GM21619 (cell line): ENCODE data around the gene PDE4D.
"Not testable (repeated sequence)": the region's sequence is repeated elsewhere in the genome, so short reads cannot be mapped to it uniquely, and the experiment has no call there.

Experiments
- ATAC-seq: cut with Tn5 transposase; IDR thresholded peaks from one replicate; pipeline ENCODE4 v1.9.1; 2021; ENCODE audit not compliant: unreplicated experiment

The PDE4D gene

DNA sequence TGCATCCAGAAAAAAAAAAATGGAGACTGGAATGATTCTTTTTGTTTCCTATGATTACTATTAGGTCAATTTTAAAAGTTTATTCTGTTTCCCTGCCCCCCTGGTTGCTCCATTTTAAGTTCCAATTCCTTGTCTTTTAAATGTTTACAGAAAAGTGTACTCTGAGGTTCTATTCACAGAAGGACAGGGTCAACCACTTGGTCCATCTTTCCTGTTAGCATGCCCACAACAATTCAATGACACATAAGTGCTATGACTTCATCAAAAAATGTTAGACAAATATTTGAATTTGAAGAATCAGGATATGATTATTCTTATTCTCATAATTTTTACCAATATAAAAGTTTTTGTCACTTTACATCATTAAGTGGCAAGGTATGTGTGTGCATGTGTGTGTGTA, 123.7 kb downstream of the PDE4D start:
- no peak for ATAC-seq

DNA sequence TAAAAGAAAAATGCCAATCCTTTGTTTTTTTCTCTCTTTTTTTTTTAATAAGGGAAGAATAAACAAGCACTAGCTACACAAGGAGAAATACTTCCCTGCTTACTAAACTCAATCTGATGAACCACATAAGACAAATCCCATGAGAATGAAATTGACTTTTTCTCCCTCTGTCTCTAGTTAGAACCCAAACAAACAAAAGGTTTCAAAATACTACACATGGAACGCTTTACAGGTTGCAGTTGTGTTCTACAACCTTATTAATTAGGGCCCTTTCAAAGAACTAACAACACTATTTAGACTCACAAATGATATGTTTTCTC, 124.5 kb downstream of the PDE4D start:
- no peak for ATAC-seq

DNA sequence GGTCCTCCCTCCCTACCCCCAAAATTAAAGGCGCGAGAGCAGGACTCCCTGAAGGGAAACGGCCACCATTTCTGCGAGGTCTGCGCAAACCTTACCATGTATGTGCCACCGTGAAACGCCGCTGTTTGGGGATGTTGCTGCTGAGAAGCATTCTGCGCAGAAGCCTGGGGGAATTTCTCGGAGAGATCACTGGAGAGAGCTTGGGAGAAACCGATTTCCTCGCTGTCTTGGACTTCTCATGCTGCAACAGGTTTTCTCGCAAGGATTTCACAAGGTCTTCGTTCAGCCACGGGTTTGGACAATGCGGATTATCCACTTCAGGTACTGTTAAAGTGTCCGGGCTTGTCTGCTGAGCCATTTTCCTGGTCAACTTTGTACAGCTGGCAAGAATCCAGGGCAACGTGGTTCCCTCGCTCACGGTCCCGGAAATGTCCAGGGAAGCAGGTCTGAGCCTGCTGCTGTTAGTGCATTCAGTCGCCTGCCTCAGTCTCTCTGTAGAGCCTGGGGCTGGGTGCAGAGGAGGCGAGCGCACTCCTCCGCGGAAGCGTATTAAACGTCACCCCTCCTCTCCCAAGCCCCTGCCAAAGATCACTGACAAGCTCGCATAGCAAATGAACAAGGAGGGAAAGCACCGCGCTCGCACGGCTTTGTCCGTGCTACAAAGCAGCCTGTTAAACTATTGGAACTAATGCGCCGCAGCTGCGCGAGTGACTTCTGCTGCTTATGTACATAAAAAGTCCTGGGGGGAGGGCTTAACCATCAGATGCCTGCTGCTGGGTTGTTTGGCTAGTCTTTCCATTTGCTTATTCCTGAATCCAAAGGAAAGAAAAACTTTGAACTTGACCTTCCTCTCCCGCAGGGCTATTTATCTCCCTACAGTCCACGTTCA, 125.1 kb downstream of the PDE4D start:
- ATAC-seq = no peak

DNA sequence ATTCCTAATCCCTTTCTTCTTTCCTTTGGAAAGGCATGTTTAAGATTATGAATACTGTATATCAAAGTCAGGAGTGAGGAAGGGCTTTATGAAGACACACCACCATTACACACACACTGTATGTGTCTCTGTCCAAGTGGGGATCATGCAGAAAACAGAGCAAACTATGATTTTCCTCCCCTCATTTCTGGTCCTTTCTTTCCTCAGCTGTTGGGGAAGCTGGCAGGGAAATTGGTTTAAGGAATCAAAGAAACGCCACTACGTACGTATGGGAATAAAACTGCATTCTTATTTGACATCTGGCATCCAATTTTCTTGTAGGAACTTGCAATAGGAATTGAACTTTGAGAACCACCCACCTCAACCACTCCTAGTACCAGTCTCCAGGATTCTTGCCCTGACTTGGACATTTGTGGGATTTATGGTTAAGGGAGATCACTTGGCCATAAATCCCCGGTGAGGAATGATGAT, 125.8 kb downstream of the PDE4D start:
- ATAC-seq = no peak

DNA sequence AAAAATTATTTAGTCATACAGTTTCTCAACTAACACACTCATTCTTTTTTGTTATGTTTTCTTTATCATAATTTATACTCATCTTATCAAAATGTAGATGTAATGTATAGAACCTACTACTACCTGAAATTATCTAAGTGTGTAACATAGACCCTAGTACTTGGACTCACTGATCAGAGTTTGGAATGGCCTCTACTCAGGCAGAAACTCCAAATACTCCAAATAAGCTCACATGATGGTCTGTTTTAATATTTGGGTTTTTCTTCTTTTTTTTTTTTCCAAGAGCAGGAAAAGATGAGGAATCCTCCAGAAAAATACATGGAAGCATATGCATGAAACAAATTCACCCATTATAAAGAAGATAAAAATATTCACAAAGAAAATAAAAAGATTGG, 126.3 kb downstream of the PDE4D start:
- no peak for ATAC-seq

DNA sequence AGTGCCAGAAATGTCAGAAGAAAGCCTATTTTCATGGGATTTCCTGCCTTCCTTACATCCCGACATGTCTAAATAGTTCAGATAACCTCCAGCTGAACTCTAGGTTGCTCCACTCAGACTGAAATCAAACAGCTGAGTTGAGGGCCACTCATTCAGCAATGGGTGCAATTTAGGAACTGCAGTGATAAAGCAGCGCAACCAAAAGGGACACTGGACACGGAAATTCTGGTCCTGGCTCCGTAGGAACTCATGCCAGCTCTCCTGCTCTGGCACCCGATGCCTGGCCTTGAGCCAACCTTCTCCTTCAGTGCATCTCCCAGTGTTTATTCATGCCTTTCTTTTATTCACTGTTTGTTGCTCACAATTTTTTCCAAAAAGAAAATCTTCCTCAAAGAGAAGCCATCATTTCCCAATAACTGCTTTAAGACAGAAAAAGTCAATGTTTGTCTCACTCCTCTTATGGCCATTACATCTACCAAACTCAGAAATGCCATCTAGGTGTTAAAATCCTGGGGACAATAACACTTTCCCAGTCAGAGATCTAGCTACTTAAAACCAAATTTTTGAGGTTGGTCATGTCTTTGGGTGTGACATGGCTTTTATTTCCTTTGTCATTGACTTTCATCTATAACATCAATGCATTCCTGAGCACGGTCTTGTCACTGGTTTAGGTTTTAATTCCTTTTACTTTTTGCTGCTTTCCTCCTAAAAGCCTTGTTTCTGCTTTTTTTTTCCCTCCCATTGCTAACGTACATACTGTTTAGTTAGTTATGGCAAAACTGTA, 126.9 kb downstream of the PDE4D start:
- ATAC-seq = no peak

DNA sequence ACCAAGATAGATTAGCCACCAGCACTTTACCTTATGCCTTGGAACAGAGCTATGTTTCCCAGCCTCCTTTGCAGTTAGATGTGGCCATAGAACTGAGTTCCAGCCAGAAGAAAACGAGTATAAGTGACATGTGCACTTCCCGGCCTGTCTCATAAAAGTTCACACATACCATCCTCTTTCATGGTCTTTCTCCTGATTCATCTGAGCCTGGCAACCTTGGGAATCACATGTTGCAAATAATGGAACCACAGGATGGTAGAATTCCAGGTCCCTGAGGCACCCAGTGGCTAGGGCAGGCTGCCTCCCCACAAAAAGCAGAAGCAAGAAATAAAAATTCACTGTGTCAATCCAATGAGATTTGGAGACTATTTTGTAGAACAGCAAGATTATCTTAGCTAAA, 128.1 kb downstream of the PDE4D start:
- no peak for ATAC-seq

DNA sequence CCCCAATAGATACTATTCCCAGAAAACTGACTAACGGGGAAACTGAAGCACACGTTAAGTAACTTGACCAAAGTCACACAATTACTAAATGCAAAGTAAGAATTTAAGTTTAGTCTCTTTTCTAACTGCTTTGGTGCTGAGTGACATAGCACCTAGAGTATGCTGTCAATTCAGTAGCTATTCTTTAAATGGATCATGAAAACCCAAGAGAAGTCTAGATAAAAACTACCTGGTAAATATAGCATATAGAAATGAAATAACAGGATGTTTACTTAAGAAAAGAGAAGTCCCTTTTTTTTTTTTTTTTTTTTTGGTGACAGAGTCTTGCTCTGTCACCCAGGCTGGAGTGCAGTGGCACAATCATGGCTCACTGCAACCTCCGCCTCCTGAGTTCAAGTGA, 129.2 kb downstream of the PDE4D start:
- ATAC-seq = no peak

DNA sequence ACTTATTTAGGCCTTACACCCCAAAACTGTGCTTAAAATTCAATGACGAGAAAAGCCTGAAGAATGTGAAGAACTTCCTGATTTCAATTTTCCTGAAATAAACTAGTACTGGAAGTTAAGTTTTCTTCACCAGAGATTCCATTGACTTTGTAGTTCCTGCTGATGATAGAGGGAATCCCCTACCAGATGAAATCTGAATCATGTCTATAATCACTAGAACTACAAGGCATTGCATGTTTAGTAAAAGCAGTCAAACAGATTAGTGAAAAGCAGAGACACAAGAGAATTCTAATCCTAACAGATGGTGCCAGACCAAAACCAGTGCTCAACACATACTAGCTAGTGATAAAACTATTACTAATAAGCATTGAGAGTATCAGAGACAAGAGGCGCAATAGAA, 130.0 kb downstream of the PDE4D start:
- no peak for ATAC-seq

DNA sequence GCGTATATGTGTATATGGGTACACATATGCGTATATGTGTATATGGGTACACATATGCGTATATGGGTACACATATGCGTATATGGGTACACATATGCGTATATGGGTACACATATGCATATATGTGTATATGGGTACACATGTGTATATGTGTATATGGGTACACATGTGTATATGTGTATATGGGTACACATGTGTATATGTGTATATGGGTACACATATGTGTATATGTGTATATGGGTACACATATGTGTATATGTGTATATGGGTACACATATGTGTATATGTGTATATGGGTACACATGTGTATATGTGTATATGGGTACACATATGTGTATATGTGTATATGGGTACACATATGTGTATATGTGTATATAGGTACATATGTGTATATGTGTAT, 131.3 kb downstream of the PDE4D start:
- ATAC-seq = not testable (repeated sequence)

DNA sequence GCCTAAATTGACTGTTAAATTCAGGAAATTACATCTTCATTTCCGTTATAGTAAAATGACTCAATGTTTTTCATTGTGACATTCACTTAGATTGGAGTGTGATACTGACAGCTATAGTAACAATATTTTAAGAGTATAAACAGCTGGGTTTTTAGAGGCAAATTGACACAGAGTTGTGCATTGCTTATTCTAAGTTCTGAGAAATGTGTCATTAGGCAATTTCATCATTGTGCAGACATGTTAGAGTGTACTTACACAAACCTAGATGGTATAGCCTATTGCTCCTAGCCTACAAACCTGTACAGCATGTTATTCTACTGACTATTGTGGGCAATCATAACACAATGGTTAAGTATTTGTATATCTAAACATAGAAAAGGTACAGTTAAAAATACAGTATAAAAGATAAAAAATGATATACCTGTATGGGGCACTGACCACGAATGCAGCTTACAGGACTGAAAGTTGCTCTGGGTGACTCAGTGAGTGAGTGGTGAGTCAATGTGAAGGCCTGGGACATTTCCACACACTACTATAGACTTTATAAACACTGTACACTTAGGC, 132.7 kb downstream of the PDE4D start:
- no peak for ATAC-seq

DNA sequence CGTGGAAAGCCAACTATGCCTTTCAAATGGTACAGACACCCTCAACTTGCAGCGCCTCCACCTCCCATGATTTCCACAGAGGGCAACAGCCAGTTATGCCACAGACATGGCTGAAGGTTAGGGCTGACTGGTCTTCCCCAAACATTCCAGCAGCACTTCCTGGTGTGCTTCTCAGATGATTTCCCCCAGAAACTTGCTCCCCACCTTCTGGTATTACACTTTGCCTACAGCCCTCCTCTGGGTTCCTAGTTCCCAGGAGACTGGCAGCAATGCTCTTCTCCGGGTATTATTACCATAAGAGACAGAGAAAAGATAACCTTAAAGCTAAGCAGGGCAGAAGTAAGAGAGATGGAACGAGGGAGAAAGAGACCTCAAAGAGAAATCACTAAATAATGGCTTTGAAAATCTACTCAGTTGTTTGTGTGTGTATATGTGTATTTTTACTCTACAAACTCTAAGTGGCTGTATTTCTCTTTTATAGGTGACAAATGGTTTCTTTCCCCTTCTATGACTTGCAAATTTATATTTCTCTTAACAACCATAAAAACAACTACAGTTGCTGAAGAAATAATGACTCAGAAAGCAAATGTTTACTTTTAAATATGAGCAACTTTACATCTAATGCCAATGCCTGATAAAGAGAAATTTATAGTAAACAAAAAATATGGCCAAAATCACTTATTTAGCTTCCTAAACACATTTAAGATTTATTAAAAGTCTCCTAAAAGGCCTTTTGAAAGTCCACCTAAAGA, 133.8 kb downstream of the PDE4D start:
- ATAC-seq = no peak

DNA sequence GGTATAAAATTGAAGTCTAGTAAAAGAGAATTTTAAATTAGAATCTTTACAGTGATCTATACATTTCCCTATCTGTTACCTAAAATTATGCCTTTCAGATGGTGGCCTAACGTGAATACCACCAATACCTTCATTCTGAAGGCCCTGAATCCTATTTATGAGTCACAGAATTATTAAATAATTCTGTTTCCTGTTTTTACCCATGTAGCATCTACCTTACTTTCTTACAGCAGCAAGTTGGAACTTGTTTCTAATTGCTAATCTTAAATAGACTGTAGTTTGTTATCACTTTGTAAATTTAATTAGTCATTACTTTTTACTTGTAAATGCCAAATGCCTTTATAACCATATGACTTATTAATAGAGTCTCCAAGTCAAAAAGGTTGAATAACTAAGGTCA, 135.0 kb downstream of the PDE4D start:
- no peak for ATAC-seq

DNA sequence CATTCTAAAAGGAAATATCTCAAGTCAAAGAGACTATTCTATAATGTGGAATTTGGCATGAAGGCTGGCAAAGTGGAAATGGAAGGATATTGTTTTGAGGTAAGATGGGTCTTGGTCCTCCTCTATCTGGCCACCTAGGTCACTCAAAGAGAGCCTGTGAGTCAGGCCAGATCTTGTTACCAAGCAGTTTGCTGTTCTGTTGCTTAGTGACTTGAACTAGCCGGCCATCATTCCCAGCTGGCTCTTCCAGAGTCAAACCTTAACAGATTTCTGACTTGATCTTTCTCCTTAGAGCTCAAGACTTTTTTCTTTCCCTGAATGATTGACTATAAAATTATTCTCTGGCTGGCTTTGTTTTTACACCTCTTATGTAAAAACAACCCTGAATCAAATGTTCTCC, 136.1 kb downstream of the PDE4D start:
- no peak for ATAC-seq

DNA sequence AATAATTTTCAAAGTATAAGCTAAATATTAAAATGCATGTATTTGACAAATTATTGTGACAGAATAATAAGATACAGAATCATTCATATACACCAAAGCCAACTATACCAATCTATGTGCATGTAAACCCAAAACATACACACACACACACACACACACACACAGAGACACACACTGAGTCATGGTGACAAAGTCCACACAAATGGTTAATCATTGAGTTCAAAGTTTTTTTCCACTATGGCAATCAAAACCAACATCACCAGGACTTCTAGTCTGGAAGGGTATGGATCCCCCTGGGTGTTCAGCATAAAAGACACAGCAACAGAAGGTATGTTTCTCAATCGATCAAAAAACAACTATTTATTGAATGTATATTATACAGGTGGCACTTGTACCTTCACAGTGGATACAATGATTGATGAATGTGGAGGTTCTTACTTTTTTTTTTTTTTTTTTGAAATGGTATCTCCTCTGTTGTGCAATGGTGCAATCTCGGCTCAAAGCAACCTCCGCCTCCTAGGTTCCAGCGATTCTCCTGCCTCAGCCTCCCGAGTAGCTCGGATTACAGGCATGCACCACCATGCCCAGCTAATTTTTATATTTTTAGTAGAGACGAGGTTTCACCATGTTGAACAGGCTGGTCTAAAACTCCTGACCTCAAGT, 137.0 kb downstream of the PDE4D start:
- ATAC-seq = no peak

DNA sequence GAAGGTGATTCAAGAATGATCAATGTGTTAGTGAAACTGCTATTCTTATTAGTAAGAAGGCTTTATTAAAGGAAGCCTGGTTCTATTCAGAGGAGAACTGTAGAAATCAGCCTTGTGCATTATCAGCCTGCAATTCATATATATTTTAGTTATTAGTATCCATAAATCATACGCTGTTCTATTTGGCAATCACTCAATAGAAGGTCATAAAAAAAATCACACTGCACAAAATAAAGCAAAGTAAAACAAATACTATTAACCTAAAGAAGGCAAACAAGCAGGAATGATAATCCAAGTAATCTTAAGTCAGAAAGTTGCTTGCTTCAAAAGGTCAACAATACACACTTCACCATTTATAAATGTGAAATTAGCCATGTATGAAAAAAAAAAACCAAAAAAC, 138.1 kb downstream of the PDE4D start:
- ATAC-seq = no peak

DNA sequence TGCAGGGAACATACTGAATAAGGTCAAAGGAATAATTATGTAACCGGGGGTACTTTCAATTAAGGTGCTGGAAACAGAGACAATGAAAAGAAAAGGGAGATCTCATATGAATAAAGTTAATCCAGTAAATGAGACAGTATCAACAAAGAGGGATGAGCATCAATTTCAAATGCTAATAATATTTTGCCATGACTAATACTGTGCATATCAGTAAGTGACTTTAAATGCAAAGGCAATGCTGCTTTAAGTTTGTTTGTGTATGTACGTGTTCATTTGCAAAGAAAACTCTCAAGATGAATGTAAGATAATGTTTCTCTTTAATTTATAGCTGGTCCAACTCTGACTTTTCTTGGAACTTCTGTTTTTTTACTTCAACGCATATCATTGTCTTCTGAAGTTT, 139.9 kb downstream of the PDE4D start:
- no peak for ATAC-seq

DNA sequence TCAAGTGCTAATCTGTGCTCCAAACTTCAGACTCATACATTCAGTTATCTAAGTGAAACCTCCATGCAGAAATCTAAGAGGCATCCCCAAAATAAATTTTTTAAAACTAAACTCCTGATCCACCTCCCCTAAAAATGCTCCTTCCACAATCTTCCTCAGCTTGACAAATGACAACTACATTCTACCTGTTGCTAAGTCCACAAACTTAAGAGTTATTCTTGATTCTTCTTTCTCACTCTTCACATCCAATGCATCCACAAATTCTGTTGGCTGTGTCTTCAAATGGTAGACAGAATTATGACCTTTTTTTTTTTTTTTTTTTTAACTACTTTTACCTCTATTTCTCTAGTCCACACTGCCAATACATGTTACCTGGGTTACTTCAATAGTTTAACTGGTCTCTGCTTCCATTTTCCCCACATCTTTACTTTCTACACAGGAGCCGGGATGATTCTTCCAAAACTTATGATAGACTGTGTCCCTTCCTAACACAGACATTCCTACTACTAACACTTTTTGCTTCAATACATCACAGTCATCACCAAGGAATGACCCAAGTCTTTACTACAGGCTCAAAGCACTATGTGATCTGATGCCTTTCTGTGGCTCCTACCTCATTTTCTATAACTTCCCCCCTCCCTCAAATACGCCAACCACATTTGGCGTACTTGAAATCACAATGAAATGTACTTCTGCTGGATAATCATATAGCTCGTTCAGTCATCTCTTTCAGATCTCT, 143.6 kb downstream of the PDE4D start:
- ATAC-seq = no peak

DNA sequence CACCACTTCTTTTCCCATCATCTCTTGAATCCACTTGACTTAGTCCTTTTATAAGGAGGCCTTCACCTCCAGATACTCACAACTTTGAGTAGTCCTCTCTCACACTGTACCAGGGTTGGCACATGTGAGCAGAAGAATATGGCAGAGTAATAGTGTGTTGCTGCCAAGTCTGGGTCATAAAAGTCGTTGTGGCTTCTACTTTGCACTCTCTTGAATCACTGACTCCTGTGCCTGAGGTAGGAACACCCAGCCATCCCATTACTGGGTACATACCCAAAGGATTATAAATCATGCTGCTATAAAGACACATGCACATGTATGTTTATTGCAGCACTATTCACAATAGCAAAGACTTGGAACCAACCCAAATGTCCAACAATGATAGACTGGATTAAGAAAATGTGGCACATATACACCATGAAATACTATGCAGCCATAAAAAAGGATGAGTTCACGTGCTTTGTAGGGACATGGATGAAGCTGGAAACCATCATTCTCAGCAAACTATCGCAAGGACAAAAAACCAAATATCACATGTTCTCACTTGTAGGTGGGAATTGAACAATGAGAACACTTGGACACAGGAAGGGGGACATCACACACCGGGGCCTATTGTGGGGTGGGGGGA, 145.4 kb downstream of the PDE4D start:
- not testable (repeated sequence) for ATAC-seq
